ENCODE results near the gene SUCLA2. TPM values are rescaled to one million over a fixed set of nuclear protein-coding genes. Genes with fewer than 3 reads are reported as not detected.

Gene SUCLA2
- total RNA-seq, 1 experiment from 2014 or later = 39.1 TPM

DNA sequence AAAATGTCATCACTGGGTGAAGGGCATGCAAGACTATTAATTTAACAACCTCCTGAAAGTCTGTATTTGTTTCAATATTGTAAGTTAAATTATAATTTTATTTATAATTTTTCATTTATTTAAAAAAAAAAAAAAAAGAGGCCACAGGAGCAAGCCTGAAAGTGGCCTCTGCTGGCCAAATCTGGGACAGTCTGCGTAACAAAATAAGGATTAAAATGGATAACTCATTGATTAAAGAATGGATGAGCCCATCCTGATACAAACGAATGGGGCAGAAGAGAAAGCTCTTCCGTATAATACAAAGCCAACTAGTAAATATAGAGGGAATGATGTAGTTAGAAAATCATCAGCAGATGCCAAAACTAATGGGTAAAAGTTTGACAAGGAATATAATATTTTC, 36.2 kb downstream of the SUCLA2 start:
- ChIA-PET POLR2A (no interaction called here), CTCF (no interaction called here)
- no TSS peak for BruUV-seq (replicated peaks)

DNA sequence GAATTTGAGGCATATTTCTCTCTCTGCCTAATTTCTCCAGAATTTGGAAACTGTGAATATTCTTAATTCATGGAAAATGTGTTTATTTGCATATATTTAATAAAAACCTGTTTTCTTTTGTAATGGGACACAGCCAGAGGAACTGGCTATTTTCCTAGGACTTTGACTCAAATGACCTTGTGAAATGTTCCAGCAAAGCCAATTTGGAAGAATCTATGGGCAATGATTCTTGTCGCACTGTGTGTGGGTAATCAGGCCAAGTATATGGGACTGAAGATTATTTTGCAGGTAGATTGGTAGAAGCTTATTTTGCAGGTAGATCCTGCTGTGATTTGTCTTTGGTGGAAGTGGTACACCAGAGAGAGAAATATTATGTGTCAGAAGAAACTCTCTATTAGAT, 38.8 kb downstream of the SUCLA2 start:
- ATAC-seq = no peak
- TF ChIP-seq SIN3A (IDR thresholded peaks at IDR 0.05; ENCODE audit: low read depth) (no peak), EZH2 (IDR thresholded peaks at IDR 0.05) (no peak), SRF (IDR thresholded peaks at IDR 0.05; ENCODE audit: low read depth) (no peak), POLR2A (IDR thresholded peaks at IDR 0.05; ENCODE audit: borderline replicate concordance, extremely low read depth, insufficient read depth, insufficient read length) (no peak), EZH2phosphoT487 (IDR thresholded peaks at IDR 0.05; ENCODE audit: borderline replicate concordance) (no peak), ELF1 (IDR thresholded peaks at IDR 0.05; ENCODE audit: borderline replicate concordance, low read depth) (no peak), CEBPB (IDR thresholded peaks at IDR 0.05; ENCODE audit: low read depth) (no peak), JUND (IDR thresholded peaks at IDR 0.05) (no peak), POLR2AphosphoS5 (IDR thresholded peaks at IDR 0.05; ENCODE audit: low read depth, low read length) (no peak), YY1 (IDR thresholded peaks at IDR 0.05; ENCODE audit: extremely low read depth, insufficient replicate concordance, low read depth, low read length) (no peak)
- TF ChIP-seq, protein P1, sequence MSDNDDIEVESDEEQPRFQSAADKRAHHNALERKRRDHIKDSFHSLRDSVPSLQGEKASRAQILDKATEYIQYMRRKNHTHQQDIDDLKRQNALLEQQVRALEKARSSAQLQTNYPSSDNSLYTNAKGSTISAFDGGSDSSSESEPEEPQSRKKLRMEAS (IDR thresholded peaks at IDR 0.05) = no peak
- TF ChIP-seq, protein P2, sequence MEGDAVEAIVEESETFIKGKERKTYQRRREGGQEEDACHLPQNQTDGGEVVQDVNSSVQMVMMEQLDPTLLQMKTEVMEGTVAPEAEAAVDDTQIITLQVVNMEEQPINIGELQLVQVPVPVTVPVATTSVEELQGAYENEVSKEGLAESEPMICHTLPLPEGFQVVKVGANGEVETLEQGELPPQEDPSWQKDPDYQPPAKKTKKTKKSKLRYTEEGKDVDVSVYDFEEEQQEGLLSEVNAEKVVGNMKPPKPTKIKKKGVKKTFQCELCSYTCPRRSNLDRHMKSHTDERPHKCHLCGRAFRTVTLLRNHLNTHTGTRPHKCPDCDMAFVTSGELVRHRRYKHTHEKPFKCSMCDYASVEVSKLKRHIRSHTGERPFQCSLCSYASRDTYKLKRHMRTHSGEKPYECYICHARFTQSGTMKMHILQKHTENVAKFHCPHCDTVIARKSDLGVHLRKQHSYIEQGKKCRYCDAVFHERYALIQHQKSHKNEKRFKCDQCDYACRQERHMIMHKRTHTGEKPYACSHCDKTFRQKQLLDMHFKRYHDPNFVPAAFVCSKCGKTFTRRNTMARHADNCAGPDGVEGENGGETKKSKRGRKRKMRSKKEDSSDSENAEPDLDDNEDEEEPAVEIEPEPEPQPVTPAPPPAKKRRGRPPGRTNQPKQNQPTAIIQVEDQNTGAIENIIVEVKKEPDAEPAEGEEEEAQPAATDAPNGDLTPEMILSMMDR (IDR thresholded peaks at IDR 0.05 in 2 of 3, conservative IDR thresholded peaks at IDR 0.05 in 1 of 3; ENCODE audit: borderline replicate concordance in 1 of 3, insufficient read depth in 1 of 3, low read depth in 2 of 3, low read length in 2 of 3) = no peak
- Histone ChIP-seq H4K20me1 (ENCODE audit: insufficient read depth) (no peaks in the 10 kb centered on the region), H3K4me1 (ENCODE audit: control insufficient read depth in 1 of 2, insufficient read depth in 2 of 2, low read length in 2 of 2) (no peaks in the 10 kb centered on the region), H3K27ac (ENCODE audit: low read depth, low read length) (no peak overlapping the region), H3K9ac (ENCODE audit: low read length) (no peak overlapping the region), H3K9me2 (ENCODE audit: insufficient read depth) (no peaks in the 10 kb centered on the region), H3K79me2 (ENCODE audit: insufficient read depth, low read length) (no peaks in the 10 kb centered on the region), H2AFZ (ENCODE audit: low read depth, low read length, poor library complexity, severe bottlenecking) (no peak overlapping the region), H3K36me3 (ENCODE audit: control insufficient read depth in 1 of 2, insufficient read depth in 2 of 2, low read length in 2 of 2) (peaks cover 10 to 38% of the 10 kb centered on the region in 2 experiments; a peak in 3 of 4 replicates), H3K4me3 (replicated peaks in 1 of 2; ENCODE audit: low read depth in 1 of 2, low read length in 2 of 2) (no peak overlapping the region), H3K27me3 (ENCODE audit: insufficient read depth, low read length) (no peaks in the 10 kb centered on the region), H3K4me2 (ENCODE audit: low read length) (no peak overlapping the region), H3K9me3 (ENCODE audit: control insufficient read depth in 1 of 2, insufficient read depth in 1 of 2, low read depth in 1 of 2, low read length in 2 of 2) (peaks cover 10 to 16% of the 10 kb centered on the region in 2 experiments; a peak in 3 of 4 replicates)
- no peak for DNase-seq (ENCODE audit: low read depth, low spot score)
- ChIA-PET RAD21 (ENCODE audit: low non-redundant PET in 1 of 2, low total read pairs in 2 of 2, uncharacterized antibody in 2 of 2, unreplicated experiment in 2 of 2) (no interaction called here), CTCF (no interaction called here), POLR2A (no interaction called here)
- intact Hi-C loops (cut with micrococcal nuclease) = no loop called here
- BruUV-seq (replicated peaks) = no TSS peak

More for the DNA sequence above, 36.2 kb downstream of the SUCLA2 start:
- H3K9ac ChIP-seq (ENCODE audit: low read length) = no peak overlapping the region
- peaks cover 10 to 27% of the 10 kb centered on the region in 2 experiments; a peak in 3 of 4 replicates for H3K36me3 ChIP-seq (ENCODE audit: control insufficient read depth in 1 of 2, insufficient read depth in 2 of 2, low read length in 2 of 2)
- DNase-seq (ENCODE audit: low read depth, low spot score) (no peak), ATAC-seq (no peak)
- no peak overlapping the region for H2AFZ ChIP-seq (ENCODE audit: low read depth, low read length, poor library complexity, severe bottlenecking)
- H3K9me3 ChIP-seq (ENCODE audit: control insufficient read depth in 1 of 2, insufficient read depth in 1 of 2, low read depth in 1 of 2, low read length in 2 of 2) = peaks cover under 1 to 2% of the 10 kb centered on the region in 2 experiments; a peak in 2 of 4 replicates
- H3K9me2 ChIP-seq (ENCODE audit: insufficient read depth) = no peaks in the 10 kb centered on the region
- no peaks in the 10 kb centered on the region for H4K20me1 ChIP-seq (ENCODE audit: insufficient read depth)
- no peak overlapping the region for H3K4me3 ChIP-seq (replicated peaks in 1 of 2; ENCODE audit: low read depth in 1 of 2, low read length in 2 of 2)
- intact Hi-C loops (cut with micrococcal nuclease) = no loop called here
- RAD21 ChIA-PET (ENCODE audit: low non-redundant PET in 1 of 2, low total read pairs in 2 of 2, uncharacterized antibody in 2 of 2, unreplicated experiment in 2 of 2) = no interaction called here
- no peaks in the 10 kb centered on the region for H3K79me2 ChIP-seq (ENCODE audit: insufficient read depth, low read length)
- no peaks in the 10 kb centered on the region for H3K4me1 ChIP-seq (ENCODE audit: control insufficient read depth in 1 of 2, insufficient read depth in 2 of 2, low read length in 2 of 2)
- no peak overlapping the region for H3K4me2 ChIP-seq (ENCODE audit: low read length)
- no peak overlapping the region for H3K27ac ChIP-seq (ENCODE audit: low read depth, low read length)
- no peaks in the 10 kb centered on the region for H3K27me3 ChIP-seq (ENCODE audit: insufficient read depth, low read length)
- TF ChIP-seq, protein P1 (IDR thresholded peaks at IDR 0.05) = no peak
- TF ChIP-seq EZH2phosphoT487 (IDR thresholded peaks at IDR 0.05; ENCODE audit: borderline replicate concordance) = no peak
- no peak for TF ChIP-seq EZH2 (IDR thresholded peaks at IDR 0.05)
- TF ChIP-seq EGR1 (IDR thresholded peaks at IDR 0.05; ENCODE audit: low read depth) = no peak
- TF ChIP-seq ELF1 (IDR thresholded peaks at IDR 0.05; ENCODE audit: borderline replicate concordance, low read depth) = no peak
- TF ChIP-seq, protein P3, sequence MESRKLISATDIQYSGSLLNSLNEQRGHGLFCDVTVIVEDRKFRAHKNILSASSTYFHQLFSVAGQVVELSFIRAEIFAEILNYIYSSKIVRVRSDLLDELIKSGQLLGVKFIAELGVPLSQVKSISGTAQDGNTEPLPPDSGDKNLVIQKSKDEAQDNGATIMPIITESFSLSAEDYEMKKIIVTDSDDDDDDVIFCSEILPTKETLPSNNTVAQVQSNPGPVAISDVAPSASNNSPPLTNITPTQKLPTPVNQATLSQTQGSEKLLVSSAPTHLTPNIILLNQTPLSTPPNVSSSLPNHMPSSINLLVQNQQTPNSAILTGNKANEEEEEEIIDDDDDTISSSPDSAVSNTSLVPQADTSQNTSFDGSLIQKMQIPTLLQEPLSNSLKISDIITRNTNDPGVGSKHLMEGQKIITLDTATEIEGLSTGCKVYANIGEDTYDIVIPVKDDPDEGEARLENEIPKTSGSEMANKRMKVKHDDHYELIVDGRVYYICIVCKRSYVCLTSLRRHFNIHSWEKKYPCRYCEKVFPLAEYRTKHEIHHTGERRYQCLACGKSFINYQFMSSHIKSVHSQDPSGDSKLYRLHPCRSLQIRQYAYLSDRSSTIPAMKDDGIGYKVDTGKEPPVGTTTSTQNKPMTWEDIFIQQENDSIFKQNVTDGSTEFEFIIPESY (IDR thresholded peaks at IDR 0.05; ENCODE audit: extremely low read depth, insufficient replicate concordance, low read length) = no peak
- TF ChIP-seq TCF7L2 (IDR thresholded peaks at IDR 0.05; ENCODE audit: borderline replicate concordance, extremely low read depth, insufficient read depth, insufficient read length) = no peak
- TF ChIP-seq ZFX (IDR thresholded peaks at IDR 0.05) = no peak
- TF ChIP-seq SP1 (IDR thresholded peaks at IDR 0.05; ENCODE audit: low read depth) = no peak
